HS-5 (cell line): ENCODE measurements around the gene OPA3.

Source experiments
- DNase-seq: peaks from one replicate; pipeline ENCODE4 v3.0.0-alpha.2; 2012; ENCODE audit warnings: low read depth

OPA3 gene

GRCh38 chr19:45567609-45568008, 17.0 kb downstream of the OPA3 start:
- DNase-seq: no peak

GRCh38 chr19:45564131-45564780, 20.3 kb downstream of the OPA3 start:
- no peak for DNase-seq

- DNase-seq: no peak
Observed at GRCh38 chr19:45560686-45561085, 23.9 kb downstream of the OPA3 start.

- DNase-seq: no peak
Observed at GRCh38 chr19:45560038-45560437, 24.6 kb downstream of the OPA3 start.

- no peak for DNase-seq
Observed at GRCh38 chr19:45558399-45558878, 26.2 kb downstream of the OPA3 start.

GRCh38 chr19:45556835-45557234, 27.8 kb downstream of the OPA3 start:
- DNase-seq: no peak

- DNase-seq: no peak
Observed at GRCh38 chr19:45554481-45554880, 30.1 kb downstream of the OPA3 start.

- DNase-seq: no peak
Observed at GRCh38 chr19:45553464-45553863, 31.1 kb downstream of the OPA3 start.

- peak; percentile 42 for DNase-seq
Observed at GRCh38 chr19:45547965-45548609, 36.5 kb downstream of the OPA3 start.

GRCh38 chr19:45547211-45547770, 37.3 kb downstream of the OPA3 start:
- no peak for DNase-seq

GRCh38 chr19:45542234-45542668, 42.4 kb downstream of the OPA3 start:
- DNase-seq: no peak

- DNase-seq: no peak
Observed at GRCh38 chr19:45539459-45539858, 45.1 kb downstream of the OPA3 start.

- DNase-seq: no peak
Observed at GRCh38 chr19:45531349-45531748, 53.3 kb downstream of the OPA3 start.

GRCh38 chr19:45529420-45529785, 55.2 kb downstream of the OPA3 start:
- no peak for DNase-seq

- DNase-seq: no peak
Observed at GRCh38 chr19:45528744-45529419, 55.7 kb downstream of the OPA3 start.

GRCh38 chr19:45528149-45528743, 56.4 kb downstream of the OPA3 start:
- no peak for DNase-seq

- no peak for DNase-seq
Observed at GRCh38 chr19:45527731-45528130, 56.9 kb downstream of the OPA3 start.

- DNase-seq: no peak
Observed at GRCh38 chr19:45526971-45527370, 57.6 kb downstream of the OPA3 start.

GRCh38 chr19:45526143-45526542, 58.5 kb downstream of the OPA3 start:
- DNase-seq: no peak

- no peak for DNase-seq
Observed at GRCh38 chr19:45524575-45525129, 60.0 kb downstream of the OPA3 start.

GRCh38 chr19:45523642-45524256, 60.9 kb downstream of the OPA3 start:
- peak; percentile 53 for DNase-seq
